Osteoblast (primary cell): ENCODE measurements around the gene GSK3B. TPM values are rescaled to one million over a fixed set of nuclear protein-coding genes. Genes with fewer than 3 reads are reported as not detected.
A peak's percentile ranks its signal among the peaks of the same experiment; 100 is the strongest.

Experiments used
- DNase-seq: peaks from one replicate; pipeline ENCODE4 v3.0.0; 2011; ENCODE audit warnings: low spot score, mixed read lengths; ENCODE audit not compliant: insufficient read length; ENCODE audit errors: missing footprints
- H2AFZ ChIP-seq: 2 replicates; pipeline ENCODE4 v1.6.0; 2011; ENCODE audit warnings: mild to moderate bottlenecking, low read length
- H3K27ac ChIP-seq: 2 replicates; pipeline ENCODE4 v1.5.1; 2011; ENCODE audit warnings: mild to moderate bottlenecking, low read depth, low read length, moderate library complexity
- H3K27me3 ChIP-seq: 2 replicates; pipeline ENCODE4 v1.6.0; 2012; ENCODE audit warnings: mild to moderate bottlenecking, control low read depth, inconsistent platforms, low read length, moderate library complexity; ENCODE audit not compliant: insufficient read depth
- H3K36me3 ChIP-seq: 2 replicates; pipeline ENCODE4 v1.5.1; 2011; ENCODE audit warnings: mild to moderate bottlenecking, low read length, control low read depth, moderate library complexity; ENCODE audit not compliant: insufficient read depth
- H3K4me1 ChIP-seq: 2 replicates; pipeline ENCODE4 v1.5.1; 2011; ENCODE audit warnings: mild to moderate bottlenecking, low read length, control low read depth, moderate library complexity; ENCODE audit not compliant: insufficient read depth
- H3K4me2 ChIP-seq: 2 replicates; pipeline ENCODE4 v1.6.0; 2011; ENCODE audit warnings: mild to moderate bottlenecking, low read length; ENCODE audit not compliant: insufficient read depth
- H3K4me3 ChIP-seq: fragments of 200-600 bp; sonication (generic); 3 replicates; pipeline ENCODE4 v1.5.1; 2012; ENCODE audit warnings: mild to moderate bottlenecking, low read length, inconsistent platforms; ENCODE audit not compliant: insufficient read depth
- H3K79me2 ChIP-seq: 2 replicates; pipeline ENCODE4 v1.6.0; 2012; ENCODE audit warnings: mild to moderate bottlenecking, low read length, control low read depth, inconsistent platforms; ENCODE audit not compliant: insufficient read depth
- H3K9me3 ChIP-seq: 2 replicates; pipeline ENCODE4 v1.5.1; 2011; ENCODE audit warnings: low read depth, low read length, control low read depth
- H4K20me1 ChIP-seq: 2 replicates; pipeline ENCODE4 v1.6.0; 2012; ENCODE audit warnings: mild to moderate bottlenecking, low read length, control low read depth; ENCODE audit not compliant: insufficient read depth
- CTCF ChIP-seq: IDR thresholded peaks from 2 replicates; pipeline ENCODE4 v1.5.1; 2011; ENCODE audit warnings: mild to moderate bottlenecking, low read depth, low read length, moderate library complexity; ENCODE audit errors: extremely low read depth
- total RNA-seq: library from RNA; depleted of rRNA; stranded (reverse); fragments of >200 nt; gene quantifications from 2 replicates; pipeline ENCODE4 v1.2.3, GENCODE V29; 2012

The GSK3B gene
- total RNA-seq, 1 donor, result 87.9 TPM

GRCh38 chr3:120114376-120114775 lies 20.1 kb upstream of the GSK3B start:
- TF ChIP-seq CTCF, result no peak
- Histone ChIP-seq H3K27ac (no peak overlapping the region), H3K36me3 (no peaks in the 10 kb centered on the region), H2AFZ (no peak overlapping the region), H4K20me1 (no peaks in the 10 kb centered on the region), H3K27me3 (no peaks in the 10 kb centered on the region), H3K9me3 (no peaks in the 10 kb centered on the region), H3K4me2 (no peak overlapping the region), H3K79me2 (no peaks in the 10 kb centered on the region), H3K4me1 (peaks cover 24% of the 10 kb centered on the region), H3K4me3 (no peak overlapping the region)
- DNase-seq, result no peak

GRCh38 chr3:120113128-120114116 lies 19.2 kb upstream of the GSK3B start:
- Histone ChIP-seq H3K27ac (peak overlapping the region; percentile 15), H3K36me3 (no peaks in the 10 kb centered on the region), H3K4me2 (peak overlapping the region; percentile 51), H3K9me3 (no peaks in the 10 kb centered on the region), H3K4me3 (no peak overlapping the region), H3K27me3 (no peaks in the 10 kb centered on the region), H3K79me2 (no peaks in the 10 kb centered on the region), H4K20me1 (no peaks in the 10 kb centered on the region), H3K4me1 (peaks cover 24% of the 10 kb centered on the region), H2AFZ (peak overlapping the region; percentile 47)
- DNase-seq, result peak; percentile 19
- no peak for TF ChIP-seq CTCF

GRCh38 chr3:120111898-120112297 lies 17.7 kb upstream of the GSK3B start:
- H2AFZ ChIP-seq, result no peak overlapping the region
- TF ChIP-seq CTCF, result no peak
- H3K9me3 ChIP-seq, result no peaks in the 10 kb centered on the region
- no peaks in the 10 kb centered on the region for H3K36me3 ChIP-seq
- no peaks in the 10 kb centered on the region for H3K79me2 ChIP-seq
- H3K4me3 ChIP-seq, result no peak overlapping the region
- no peaks in the 10 kb centered on the region for H3K27me3 ChIP-seq
- H4K20me1 ChIP-seq, result no peaks in the 10 kb centered on the region
- H3K27ac ChIP-seq, result no peak overlapping the region
- H3K4me1 ChIP-seq, result peaks cover 28% of the 10 kb centered on the region
- no peak for DNase-seq
- H3K4me2 ChIP-seq, result no peak overlapping the region

DNA sequence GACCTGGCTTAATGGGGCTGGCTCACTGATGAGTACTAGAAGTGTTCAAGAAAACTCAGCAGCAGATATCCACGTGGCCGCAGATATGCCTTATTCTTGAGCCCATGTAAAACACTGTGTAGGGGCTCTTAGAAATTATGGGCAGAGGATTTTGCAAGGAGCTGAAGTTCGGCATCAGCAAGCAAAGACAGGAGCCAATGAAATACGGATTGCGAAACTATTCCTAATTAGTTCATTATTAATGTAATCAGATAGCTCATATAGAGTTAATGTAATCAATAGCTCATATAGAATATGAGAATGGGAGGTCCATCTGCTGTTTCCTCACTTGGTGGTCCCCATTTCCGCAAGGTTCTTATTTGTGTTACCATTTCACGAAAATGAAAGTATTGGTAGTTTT lies 9.0 kb upstream of the GSK3B start:
- Histone ChIP-seq H2AFZ (no peak overlapping the region), H4K20me1 (no peaks in the 10 kb centered on the region), H3K9me3 (no peaks in the 10 kb centered on the region), H3K4me2 (no peak overlapping the region), H3K4me3 (no peak overlapping the region), H3K79me2 (peaks cover 6% of the 10 kb centered on the region), H3K27ac (no peak overlapping the region), H3K27me3 (no peaks in the 10 kb centered on the region), H3K36me3 (no peaks in the 10 kb centered on the region), H3K4me1 (peaks cover 15% of the 10 kb centered on the region)
- TF ChIP-seq CTCF, result no peak
- peak; percentile 13 for DNase-seq
